CD4-positive, alpha-beta T cell treated with Interleukin-1 beta for 1 hour (primary cell): Measurements from ENCODE around the gene VGLL4.
"Not testable (repeated sequence)": the region's sequence is repeated elsewhere in the genome, so short reads cannot be mapped to it uniquely, and the experiment has no call there.

ENCODE experiments used
- DNase-seq, 2 donors: peaks; one replicate each; pipeline ENCODE4 v3.0.0-alpha.2; 2020 to 2022

VGLL4 gene

GRCh38 chr3:11582191-11582968 lies 61.3 kb downstream of the VGLL4 start:
- DNase-seq: no peak

- no peak for DNase-seq
Measured at GRCh38 chr3:11581237-11582190, 62.2 kb downstream of the VGLL4 start.

- DNase-seq: no peak
Measured at GRCh38 chr3:11580645-11581044, 63.1 kb downstream of the VGLL4 start.

GRCh38 chr3:11578169-11578568 lies 65.5 kb downstream of the VGLL4 start:
- DNase-seq: no peak

- DNase-seq: no peak
Measured at GRCh38 chr3:11576453-11576852, 67.3 kb downstream of the VGLL4 start.

GRCh38 chr3:11575677-11576076 lies 68.0 kb downstream of the VGLL4 start:
- no peak for DNase-seq

- no peak for DNase-seq
Measured at GRCh38 chr3:11574981-11575669, 68.6 kb downstream of the VGLL4 start.

GRCh38 chr3:11572660-11573059 lies 71.1 kb downstream of the VGLL4 start:
- DNase-seq: not testable (repeated sequence)

- DNase-seq: peak in 1 of 2 donors; percentile 45
Measured at GRCh38 chr3:11570789-11571495, 72.8 kb downstream of the VGLL4 start.

GRCh38 chr3:11570251-11570650 lies 73.5 kb downstream of the VGLL4 start:
- DNase-seq: no peak

- no peak for DNase-seq
Measured at GRCh38 chr3:11569156-11569741, 74.5 kb downstream of the VGLL4 start.

- no peak for DNase-seq
Measured at GRCh38 chr3:11568503-11569155, 75.1 kb downstream of the VGLL4 start.

- no peak for DNase-seq
Measured at GRCh38 chr3:11567516-11568467, 75.9 kb downstream of the VGLL4 start.

- no peak for DNase-seq
Measured at GRCh38 chr3:11566916-11567315, 76.8 kb downstream of the VGLL4 start.

GRCh38 chr3:11566478-11566877 lies 77.2 kb downstream of the VGLL4 start:
- no peak for DNase-seq

- DNase-seq: no peak
Measured at GRCh38 chr3:11565932-11566331, 77.8 kb downstream of the VGLL4 start.

GRCh38 chr3:11565492-11565891 lies 78.2 kb downstream of the VGLL4 start:
- no peak for DNase-seq

- DNase-seq: no peak
Measured at GRCh38 chr3:11565072-11565471, 78.6 kb downstream of the VGLL4 start.

- DNase-seq: no peak
Measured at GRCh38 chr3:11564577-11565001, 79.1 kb downstream of the VGLL4 start.

- no peak for DNase-seq
Measured at GRCh38 chr3:11563865-11564185, 79.9 kb downstream of the VGLL4 start.
